Hematopoietic multipotent progenitor cell treated with erythropoietin and hydrocortisone succinate and interleukin-3 and kit ligand, for 15 days (in vitro differentiated cells): ENCODE results near the gene PSORS1C2.
A peak's percentile ranks its signal among the peaks of the same experiment; 100 is the strongest.
"Not testable (repeated sequence)": the region's sequence is repeated elsewhere in the genome, so short reads cannot be mapped to it uniquely, and the experiment has no call there.

Experiments used
- DNase-seq: peaks from one replicate; pipeline ENCODE4 v3.0.0-alpha.2; 2015; ENCODE audit warnings: low spot score

PSORS1C2 gene

DNA sequence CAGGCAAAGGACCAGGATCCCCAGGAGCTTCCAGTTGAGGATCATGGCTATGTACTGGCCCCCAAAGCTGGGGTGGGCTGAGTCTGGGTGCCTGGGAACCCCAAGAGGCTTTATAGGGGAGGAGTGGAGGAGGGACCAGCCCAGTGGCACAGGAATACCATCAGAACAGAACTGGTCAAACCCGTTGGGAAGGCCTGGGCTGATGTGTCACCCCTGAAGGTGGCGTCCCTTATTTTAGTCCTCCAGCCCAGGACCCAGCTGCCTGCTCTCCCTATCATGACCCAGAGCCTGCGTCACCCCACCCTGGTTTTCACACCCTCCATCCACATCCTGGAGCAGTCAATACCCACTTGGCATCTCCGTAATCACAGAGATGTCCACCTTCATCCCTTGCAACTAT is at the start of gene PSORS1C2:
TSS of gene PSORS1C2 (minus strand) at position 85 of the 400 bp plus-strand sequence. CDS start at position 45, 40 bp downstream.
- no peak for DNase-seq

DNA sequence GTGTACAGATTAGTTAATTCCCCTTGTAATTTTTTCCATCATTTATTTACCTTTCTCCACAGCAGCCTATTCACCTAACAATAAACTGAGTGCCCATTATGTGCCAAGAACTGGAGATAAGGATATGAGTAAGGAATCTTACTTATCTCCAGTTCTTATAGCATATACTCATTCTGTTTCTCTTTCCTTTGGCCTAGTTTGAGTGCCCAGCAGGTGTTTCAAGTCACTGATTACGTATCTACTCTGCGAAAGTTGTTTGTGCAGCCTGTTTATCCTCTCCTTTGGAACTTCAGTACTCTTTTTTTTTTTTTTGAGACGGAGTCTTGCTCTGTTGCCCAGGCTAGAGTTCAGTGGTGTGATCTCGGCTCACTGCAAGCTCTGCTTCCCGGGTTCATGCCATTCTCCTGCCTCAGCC is 48.9 kb upstream of the PSORS1C2 start:
- DNase-seq = no peak

DNA sequence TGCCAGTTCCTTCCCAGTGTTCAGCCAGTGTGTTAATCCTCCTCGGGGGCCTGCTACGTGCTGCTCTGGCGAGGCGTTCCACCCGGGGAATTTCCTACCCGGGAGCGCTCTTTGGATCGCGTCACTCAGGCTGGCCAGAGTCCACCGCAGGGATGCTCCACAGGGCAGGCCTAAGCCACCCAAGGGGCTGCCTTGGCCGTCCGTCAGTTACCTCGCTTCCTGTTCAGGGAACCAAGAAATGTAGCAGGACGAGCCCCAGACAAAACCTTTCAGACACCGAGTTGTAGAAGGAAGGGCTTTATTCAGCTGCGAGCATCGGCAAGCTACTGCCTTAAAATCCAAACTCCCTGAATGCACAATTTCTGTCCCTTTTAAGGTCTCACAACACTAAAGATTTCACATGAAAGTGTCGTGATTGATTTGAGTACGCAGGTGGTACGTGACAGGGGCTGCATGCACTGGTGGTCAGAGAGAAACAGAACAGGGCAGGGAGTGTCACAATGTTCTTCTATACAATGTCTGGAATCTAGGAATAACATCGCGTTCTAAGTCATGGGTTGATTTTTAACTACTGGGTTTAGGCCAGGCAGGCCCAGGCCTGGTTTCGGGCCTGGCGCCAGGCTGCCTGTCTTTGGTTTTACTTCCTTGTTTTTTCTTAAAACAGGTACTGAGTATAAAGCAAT is 47.3 kb upstream of the PSORS1C2 start:
- no peak for DNase-seq

DNA sequence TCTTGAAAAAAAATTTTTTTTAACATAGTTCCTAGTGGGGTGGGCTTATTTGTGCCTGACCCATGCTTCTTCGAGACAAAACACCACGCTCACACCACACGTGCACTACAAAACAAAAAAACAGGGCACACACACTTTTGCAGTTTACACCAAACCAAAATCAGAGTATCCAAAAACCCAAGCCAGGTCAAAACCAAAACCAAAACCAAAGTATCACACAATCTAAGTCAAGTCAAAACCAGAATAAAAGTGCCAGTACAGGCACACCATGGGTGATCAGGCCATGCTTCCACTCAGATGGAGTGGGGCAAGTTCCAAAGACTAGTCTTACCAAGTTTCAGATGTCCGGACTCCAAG is 46.8 kb upstream of the PSORS1C2 start:
- not testable (repeated sequence) for DNase-seq

DNA sequence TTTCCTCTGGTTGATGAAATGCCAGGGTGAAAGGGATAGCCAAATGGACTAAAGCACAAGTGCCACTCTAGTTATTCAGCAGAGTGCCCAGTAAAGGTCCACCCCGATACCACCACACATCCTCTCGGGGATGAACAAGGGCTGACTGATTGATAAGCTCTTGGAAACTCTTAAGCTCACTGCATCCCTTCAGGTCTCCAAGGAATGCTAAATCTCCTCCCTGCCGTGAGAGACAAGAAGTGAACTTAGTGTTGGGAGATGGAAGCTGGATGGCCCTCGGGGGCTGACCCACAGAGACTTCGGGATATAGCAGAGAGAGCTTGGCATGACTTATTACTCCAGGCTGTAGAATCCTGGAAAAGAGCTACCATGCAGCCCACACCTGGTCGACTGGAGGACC is 45.0 kb upstream of the PSORS1C2 start:
- DNase-seq = not testable (repeated sequence)

DNA sequence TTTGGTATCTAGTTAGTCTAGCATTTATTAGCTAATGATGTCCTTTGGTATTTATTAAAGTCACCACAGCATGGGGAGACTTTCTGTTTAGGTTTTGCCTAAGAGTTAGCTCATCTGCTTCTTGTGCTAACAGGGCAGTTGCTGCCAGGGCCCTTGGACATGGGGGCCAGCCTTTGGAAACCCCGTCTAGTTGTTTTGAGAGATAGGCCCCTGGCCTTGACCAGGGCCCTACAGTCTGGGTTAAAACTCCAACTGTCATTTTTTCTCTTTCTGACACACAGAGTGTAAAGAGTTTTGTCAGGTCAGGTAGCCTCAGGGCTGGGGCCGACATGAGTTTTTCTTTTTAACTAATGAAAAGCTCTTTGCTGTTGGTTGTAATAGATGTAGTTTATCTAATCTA is 44.4 kb upstream of the PSORS1C2 start:
- not testable (repeated sequence) for DNase-seq

DNA sequence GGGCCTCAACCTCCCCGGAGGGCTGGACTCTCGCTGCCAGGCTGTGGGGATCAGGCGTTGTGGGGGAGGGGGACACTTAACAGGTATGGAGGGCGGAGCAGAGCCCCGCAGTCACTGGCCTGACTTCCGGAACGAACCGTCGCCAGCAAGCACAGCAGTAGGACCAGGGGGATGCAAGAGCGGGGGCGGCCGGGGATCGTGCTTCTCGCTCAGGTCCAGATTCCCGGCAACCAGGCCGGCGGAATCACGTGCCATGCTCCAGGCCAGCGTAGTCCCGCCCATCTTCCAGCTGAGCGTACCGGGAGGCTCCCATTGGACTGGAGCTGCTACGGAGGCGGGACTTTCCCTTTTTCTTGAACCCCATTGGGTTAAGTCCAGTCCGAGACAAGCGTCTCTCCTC is 41.6 kb upstream of the PSORS1C2 start:
- peak; percentile 79 for DNase-seq

DNA sequence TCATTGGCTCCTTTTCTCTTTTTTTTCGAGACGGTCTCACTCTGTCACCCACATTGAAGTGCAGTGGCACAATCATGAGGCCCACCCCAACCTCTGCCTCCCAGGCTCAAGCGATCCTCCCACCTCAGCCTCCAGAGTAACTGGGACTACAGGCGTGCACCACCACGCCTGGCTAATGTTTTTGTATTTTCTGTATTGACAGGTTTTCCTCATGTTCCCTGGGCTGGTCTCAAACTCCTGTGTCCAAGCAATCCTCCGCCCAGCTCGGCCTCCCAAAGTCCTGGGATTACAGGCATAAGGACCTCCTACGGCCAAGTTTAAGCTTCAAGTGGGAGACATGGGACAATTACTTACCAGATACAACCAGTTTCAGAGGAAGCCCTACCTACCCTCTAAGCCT is 41.0 kb upstream of the PSORS1C2 start:
- DNase-seq = no peak

DNA sequence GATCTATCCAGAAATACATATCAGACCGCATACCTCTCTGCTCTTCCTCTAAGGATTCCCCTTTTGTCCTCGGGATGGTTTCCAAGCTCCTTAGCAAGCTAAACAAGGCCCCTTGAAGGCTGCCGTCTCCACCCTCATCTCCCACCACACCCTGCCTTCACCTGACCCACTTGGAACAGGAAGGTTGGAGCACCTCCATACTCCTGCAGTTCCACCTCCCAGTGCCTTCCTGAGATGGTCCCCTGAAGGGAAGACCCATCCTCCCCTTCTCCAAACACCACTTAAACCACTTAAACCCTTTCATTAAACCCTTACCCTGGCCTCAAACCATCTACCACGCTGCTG is 40.1 kb upstream of the PSORS1C2 start:
- DNase-seq = no peak

DNA sequence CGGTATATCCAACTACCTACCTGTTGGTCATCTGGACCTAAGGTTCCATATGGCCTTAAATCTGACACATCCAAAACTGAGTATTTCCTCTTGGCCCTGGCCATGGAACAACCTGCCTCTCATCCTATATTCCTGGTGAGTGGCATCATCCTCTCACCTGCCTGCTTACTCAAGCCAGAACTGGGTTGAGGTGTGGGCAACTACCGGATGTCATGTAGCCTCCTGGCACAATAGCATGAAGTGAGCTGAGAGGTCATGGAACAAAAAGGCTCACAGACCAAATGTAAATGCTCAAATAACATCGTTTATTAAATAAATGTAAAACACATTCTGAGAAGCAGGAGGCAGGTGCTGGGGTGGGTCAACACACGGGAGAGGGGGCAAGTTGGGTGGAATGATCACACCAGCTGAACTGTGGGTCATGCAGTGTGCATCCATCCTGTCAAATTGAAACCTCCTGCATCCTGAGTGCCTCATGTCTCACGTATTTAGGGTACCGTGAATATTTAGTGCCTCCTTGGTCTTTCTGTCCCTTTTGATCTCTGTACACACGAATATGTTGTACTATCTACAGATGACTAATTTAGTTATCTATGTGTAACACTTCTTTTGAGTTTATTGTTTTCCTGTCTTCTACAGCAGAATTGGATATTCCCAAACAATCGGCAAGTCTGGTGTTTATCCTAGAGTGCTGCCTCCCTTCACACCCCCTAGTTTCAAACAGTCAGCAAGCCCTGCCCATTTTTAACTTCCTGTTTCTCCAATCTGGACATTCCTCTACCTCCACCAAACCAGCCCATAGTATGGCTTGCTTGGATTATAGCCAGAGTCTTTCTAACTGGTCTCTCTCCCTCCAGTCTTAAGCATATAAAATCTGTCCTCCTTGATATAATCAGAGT is 39.5 kb upstream of the PSORS1C2 start:
- DNase-seq = no peak

DNA sequence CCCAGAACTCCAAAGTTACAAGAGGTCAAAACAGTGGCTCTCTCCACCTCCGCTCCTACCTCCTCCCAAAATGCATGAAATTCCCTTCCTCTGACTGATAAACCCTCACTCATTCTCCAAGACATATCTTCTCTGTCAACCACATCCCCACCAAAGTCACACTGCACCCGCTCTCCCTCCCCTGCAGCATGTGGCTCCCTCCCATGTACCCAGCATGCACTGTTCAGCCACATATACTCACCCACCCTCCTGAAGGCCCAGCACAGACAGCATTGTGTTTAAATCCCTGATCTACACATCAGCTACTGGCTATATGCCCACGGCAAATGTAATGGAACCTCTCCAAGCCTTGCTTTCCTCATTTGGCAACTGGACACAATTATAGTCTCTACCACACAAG is 37.1 kb upstream of the PSORS1C2 start:
- DNase-seq = no peak

DNA sequence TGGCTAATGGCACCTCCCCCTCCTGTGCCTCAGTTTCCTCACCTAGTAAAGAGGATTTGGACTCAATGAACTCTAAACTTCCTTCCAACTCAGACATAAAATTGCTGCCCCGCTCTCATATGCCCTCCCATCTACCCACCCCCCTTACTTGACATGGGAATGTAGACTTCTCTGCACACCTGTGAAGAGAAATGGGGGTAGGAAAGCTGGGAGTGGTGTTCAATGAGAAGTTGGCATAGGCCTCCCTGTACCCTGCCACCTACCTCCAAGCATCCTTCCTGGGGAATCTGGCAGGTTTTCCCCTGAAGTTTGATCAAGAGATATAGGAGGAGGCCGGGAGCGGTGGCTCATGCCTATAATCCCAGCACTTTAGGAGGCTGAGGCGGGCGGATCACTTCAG is 35.5 kb upstream of the PSORS1C2 start:
- DNase-seq = no peak

DNA sequence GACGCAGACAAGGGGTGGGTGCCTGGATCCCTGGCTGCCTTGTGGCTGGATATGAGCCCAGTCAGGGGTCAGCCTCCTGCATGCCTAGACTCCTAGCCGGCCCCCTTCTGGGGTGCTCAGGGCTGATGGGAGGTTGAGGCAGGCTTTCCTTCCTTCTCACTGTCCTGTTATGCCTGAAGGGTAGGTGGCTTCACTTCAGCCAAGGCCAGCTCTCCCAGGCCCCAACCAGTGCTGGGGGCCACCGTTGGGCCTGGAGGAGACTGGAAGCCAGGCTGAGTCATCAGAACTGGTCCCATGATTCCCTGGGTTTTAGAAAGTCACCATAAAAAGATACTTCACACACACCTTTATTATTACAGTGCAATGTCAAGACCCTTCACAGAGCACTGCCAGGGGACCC is 34.5 kb upstream of the PSORS1C2 start:
- DNase-seq = no peak

DNA sequence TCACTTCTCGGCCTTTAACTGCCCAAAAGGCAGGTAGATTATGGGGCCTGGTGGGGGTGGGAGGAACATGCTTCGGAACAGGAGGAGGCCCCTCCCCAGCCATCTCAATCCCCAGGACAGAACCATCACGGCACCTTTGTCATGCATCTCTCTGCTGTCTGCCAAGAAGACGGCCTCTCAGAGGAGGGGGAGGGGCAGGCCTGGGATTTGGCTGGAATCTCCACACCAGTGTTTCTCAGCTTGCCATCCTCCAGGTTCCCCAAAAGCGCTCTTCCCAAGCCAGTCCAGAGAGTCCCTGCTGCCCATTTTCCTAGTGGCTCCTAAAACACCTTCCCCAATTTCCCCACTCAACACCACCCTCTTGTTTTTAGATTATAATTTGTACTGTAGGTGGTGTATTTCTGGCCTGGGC is 34.1 kb upstream of the PSORS1C2 start:
- no peak for DNase-seq

DNA sequence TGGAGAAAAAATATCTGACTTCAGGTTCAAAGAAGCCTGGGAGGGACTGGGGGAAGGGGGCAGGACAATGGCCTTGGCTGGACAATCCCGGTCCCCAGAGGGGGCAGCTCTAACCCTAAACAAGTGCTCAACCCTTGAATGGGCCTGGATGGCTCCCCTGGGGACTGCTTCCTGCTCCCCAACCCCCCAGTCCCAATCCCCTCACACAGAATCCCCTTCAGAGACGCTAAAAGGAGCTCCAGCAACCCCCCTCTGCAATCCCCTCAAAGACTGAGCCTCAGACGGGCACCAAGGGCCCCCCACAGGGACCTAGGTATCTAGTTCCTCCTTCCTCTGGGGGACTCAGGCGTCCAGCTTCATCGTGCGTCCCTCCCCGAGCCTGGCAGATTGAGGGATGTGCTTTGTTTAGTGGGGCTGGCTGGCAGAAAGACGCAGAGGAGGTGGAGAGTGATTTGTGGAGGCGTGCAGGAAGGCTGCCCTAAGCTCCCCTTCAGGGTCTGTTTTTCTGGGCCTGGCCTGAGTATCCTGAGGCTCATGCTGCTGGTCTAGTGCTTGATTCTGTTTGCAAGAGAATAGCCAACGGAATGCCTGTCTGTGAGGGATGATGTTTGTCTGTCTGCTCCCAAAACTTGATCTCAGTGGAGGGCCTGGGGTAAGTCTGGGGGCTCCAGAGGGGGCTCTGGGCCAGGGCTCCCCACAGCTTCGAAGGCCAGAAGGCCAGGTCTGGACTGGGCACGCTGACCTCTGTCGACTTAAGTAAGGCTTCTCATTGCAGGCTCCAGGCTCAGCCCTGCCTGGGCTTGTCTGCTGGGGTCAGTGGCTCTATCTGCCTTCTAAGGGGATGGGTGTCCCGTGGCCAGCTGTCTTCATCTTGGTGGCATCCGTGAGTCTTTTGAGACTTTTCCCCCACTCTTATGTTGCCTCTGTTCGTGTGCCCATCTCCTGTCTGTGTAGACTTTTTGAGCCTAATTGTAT is 33.4 kb upstream of the PSORS1C2 start:
- no peak for DNase-seq

DNA sequence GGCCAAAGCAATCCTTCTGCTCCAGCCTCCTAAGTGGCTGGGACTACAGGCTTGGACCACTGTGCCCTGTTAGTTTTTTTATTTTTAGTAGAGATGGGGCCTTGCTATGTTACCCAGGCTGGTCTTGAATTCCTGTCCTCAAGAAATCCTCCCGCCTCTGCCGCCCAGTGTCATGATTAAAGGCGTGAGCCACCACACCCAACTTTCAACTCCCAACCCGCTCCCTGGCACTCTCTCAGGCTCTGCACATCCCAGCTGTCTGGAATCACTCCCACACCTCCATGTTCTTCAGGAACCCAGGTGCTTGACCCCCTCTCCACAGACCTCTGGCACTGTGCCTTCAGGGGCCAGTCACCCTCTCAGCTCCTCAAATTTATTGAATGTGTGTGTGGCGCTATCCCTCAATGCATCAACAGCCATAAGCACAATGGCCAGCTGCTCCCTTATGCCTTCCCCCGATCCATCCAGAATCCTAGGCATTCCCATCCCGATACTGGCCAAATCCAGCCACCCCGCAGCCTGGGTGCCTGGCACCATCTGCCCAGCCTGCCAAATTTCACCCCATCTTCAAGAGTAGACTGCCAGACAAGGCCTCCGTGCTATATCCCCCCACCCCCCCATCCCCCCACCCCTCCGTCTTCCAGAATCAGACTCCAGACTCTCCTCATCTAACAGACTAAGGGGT is 32.3 kb upstream of the PSORS1C2 start:
- no peak for DNase-seq

DNA sequence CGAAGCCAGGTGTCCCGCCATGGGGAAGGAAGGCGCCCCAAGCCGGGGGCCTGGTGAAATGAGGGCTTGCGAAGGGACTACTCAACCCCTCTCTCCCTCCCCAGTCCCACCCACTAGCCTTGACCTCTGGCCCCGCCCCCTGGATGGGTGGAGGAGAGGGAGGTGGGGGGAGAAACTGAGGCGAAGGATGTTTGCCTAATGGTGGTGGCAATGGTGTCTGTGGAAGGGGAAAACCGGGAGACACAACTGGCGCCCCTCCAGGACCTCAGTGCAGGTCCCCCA is 31.7 kb upstream of the PSORS1C2 start, which contains the start of gene POU5F1:
TSS of gene POU5F1 (minus strand) at position 83 of the 282 bp plus-strand sequence. CDS start at position 21, 62 bp downstream.
- DNase-seq = no peak

DNA sequence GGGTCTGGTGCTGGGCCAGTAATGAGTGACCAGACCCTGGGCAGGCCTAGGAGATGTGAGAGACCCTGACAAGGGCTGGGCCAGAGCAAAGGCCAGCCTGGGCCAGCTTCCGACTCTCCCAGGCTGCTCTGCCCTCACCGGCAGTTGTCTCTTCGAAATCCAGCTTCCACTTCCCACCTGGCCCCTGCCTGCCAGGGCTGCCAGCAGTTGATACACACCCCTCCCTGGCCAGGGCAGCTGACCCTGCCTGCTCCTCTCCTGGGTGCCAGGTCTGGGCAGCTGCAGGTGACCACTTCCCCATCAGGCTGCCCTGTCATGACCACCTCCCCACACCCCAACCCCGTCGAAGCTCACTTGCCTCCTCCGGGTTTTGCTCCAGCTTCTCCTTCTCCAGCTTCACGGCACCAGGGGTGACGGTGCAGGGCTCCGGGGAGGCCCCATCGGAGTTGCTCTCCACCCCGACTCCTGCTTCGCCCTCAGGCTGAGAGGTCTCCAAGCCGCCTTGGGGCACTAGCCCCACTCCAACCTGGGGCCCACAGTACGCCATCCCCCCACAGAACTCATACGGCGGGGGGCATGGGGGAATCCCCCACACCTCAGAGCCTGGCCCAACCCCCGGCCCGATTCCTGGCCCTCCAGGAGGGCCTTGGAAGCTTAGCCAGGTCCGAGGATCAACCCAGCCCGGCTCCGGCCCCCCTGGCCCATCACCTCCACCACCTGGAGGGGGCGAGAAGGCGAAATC is 31.2 kb upstream of the PSORS1C2 start:
- DNase-seq = not testable (repeated sequence)

DNA sequence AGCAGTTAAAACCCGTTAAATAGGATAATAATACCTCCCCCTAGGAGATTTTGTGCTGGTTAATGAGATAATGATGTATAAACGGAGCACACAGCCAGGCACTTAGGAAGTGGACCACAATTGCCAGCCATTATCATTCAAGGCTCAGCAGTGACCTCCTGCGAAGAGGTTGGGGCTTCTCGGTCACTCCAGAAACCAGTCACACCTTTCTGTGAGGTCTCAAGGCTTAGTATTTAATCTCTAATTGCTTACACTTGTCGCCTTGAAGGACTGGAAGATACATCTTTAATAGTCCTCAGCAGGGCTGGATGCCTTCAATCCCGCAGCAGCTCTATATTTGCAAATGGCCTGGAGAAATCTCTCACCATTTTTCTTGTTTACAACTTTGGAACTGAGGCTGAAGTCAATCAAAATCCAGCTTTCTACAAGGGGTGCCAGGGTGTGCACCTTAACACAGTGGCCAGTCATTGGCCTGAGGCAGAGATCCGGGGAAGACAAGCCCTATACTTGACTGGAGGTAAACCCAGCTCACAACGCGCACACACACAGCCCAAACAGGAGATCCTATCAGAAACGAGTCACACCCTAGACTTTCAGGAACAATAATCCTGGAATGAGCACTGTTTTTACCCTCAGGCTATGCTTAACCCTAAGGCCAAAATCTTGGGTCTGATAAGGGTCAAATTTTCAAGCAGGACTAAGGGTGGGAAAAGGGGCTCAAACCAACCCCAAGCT is 30.4 kb upstream of the PSORS1C2 start:
- DNase-seq = no peak

DNA sequence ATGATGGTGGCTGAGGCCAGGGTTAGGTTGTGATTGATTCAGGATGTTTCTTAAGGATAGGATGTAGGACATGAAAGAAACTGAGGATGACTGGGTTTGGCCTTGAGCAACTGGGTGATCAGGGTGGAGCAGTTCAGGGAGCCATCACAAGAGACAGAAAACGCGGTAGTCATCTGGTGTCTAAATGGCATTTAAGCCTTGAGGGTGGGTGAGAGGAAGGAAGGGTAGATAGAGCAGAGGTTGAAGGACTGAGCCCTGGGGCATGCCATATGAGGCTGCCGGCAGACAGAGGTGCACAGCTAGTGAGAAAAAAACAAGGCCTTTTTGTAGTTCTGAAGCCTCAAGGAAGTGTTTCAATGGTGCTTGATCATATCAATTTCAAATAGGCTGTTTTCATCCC is 29.7 kb upstream of the PSORS1C2 start:
- no peak for DNase-seq
